Astrocyte of the cerebellum (primary cell): ENCODE measurements around the gene SLC17A8.
"Not testable (repeated sequence)": the region's sequence is repeated elsewhere in the genome, so short reads cannot be mapped to it uniquely, and the experiment has no call there.

Source experiments
- DNase-seq: peaks from one replicate; pipeline ENCODE4 v3.0.0-alpha.2; 2011; ENCODE audit warnings: low read depth
- H3K4me3 ChIP-seq: 2 replicates; pipeline ENCODE4 v1.5.1; 2011; ENCODE audit warnings: mild to moderate bottlenecking, low read depth, low read length, moderate library complexity
- CTCF ChIP-seq: IDR thresholded peaks from 2 replicates; pipeline ENCODE4 v1.5.1; 2012; ENCODE audit warnings: low read length, low read depth, moderate library complexity, mild to moderate bottlenecking; ENCODE audit errors: missing control alignments
- in situ Hi-C: cut with HindIII; loops from 2 replicates; pipeline ENCODE4 v1.10.0; 2017; ENCODE audit warnings: low sequenced_read_pairs

Gene SLC17A8

DNA sequence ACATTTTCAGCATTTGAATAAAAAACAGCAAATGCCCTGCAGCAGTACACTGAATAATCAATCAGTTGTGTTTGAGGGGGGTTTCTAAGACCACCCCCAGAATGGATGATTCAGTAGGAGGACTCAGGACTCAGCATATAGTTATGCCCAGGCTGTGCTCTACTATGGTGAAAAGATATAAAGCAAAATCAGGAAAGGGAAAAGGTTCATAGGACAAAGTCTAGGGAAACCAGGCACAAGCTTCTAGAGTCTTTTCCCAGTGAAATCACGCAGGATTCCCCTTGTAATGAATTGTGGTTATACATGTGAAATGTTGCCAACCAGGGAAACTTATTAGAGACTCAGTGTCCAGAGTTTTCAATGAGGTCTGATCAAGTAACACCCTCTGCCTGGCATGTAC, 25.0 kb upstream of the SLC17A8 start:
- in situ Hi-C loops, result no loop called here
- DNase-seq, result no peak
- TF ChIP-seq CTCF, result no peak
- no peak overlapping the region for H3K4me3 ChIP-seq

DNA sequence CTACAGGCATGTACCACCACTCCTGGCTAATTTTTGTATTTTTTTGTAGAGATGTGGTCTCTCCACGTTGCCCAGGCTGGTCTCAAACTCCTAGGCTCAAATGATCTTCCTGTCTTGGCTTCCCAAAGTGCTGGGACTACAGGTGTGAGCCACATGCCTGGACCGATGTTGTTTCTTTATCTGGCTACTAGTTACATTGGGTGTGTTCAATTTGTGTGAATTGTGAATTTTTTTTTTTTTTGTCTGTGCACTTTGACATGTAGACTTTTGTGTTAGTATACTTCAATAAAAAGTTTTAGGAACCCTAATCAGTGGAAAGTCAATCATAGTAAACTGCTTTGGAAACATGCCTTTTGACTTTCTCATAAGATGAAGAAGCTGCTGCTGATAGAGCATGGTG, 24.0 kb upstream of the SLC17A8 start:
- in situ Hi-C loops, result no loop called here
- TF ChIP-seq CTCF, result no peak
- DNase-seq, result no peak
- no peak overlapping the region for H3K4me3 ChIP-seq

DNA sequence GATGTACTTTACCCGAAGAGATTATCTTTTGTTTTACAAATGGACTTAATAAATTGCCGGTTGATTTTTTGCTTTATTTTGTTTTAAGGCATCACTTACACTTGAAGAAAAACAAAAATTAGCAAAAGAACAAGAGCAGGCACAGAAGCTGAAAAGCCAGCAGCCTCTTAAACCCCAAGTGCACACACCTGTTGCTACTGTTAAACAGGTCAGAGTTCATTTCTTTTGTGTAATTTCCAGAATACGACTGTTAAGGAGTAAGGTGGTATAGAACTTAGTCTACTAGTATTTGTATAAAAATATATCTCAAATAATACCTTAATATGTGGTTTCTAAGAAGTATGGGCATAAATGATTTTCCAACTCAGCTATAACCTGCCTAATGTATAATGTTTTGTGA, 19.6 kb upstream of the SLC17A8 start:
- in situ Hi-C loops, result no loop called here
- H3K4me3 ChIP-seq, result no peak overlapping the region
- DNase-seq, result no peak
- no peak for TF ChIP-seq CTCF

GRCh38 chr12:100337727-100338126, 19.1 kb upstream of the SLC17A8 start:
- in situ Hi-C loops, result no loop called here
- TF ChIP-seq CTCF, result no peak
- no peak overlapping the region for H3K4me3 ChIP-seq
- no peak for DNase-seq

- TF ChIP-seq CTCF, result no peak
- no peak overlapping the region for H3K4me3 ChIP-seq
- DNase-seq, result no peak
- in situ Hi-C loops, result no loop called here
Measured at GRCh38 chr12:100339071-100339470, 17.8 kb upstream of the SLC17A8 start.

DNA sequence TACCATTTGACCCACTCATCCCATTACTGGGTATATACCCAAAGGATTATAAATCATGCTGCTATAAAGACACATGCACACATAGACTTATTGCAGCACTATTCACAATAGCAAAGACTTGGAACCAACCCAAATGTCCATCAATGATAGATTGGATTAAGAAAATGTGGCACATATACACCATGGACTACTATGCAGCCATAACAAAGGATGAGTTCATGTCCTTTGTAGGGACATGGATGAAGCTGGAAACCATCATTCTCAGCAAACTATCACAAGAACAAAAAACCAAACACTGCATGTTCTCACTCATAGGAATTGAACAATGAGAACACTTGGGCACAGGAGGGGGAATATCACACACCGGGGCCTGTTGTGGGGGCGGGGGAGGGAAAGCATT, 14.0 kb upstream of the SLC17A8 start:
- DNase-seq, in situ Hi-C loops, H3K4me3 ChIP-seq: not testable (repeated sequence)

DNA sequence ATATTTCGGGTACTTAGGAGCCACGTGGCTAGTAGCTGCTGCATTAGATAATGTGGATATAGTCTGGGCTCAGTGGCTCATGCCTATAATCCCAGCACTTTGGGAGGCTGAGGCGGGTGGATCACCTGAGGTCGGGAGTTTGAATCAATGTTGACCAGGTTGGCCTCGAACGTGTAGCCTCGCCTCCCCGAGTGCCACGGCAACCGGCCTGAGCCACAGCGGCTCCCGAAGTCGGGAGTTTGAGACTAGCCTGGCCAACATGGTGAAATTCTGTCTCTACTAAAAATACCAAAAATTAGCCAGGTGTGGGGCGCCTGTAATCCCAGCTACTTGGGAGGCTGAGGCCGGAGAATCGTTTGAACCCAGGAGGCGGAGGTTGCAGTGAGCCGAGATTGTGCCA, 12.5 kb upstream of the SLC17A8 start:
- DNase-seq, H3K4me3 ChIP-seq, in situ Hi-C loops: not testable (repeated sequence)

DNA sequence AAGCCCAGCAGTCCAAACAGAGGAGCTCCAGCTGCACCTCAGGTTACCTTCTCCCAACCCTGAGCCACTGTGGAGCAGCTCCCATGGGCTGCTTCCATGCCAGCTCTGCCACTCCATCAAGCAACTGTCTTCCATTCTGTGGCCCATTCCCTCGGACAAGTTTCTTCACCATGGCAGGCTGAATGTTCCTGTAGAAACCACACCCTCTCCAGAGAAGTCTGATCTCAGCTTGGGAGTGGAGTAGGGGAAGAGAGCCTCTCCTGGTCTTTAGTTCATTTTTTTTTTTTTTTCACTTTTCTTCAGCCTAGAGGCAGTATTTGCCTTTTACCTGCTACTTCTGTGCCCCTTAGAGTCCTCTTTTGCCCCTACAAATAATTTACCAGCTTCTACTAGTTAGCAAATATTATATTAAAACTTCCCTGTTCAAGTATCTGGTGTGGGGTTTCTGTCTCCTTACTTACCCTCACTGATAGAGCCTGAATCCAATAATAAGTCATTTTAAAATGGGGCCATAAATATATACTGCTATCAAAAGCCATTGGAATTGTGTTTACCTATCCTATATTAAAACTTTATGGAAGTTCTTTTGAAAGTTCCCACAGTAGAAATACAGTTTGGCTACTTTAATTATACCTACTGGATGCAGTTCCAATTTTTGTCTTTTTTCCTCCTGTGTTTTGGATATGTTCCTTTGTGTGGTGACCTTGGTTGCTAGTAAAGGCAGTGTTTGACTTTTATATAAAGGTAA, 11.7 kb upstream of the SLC17A8 start:
- in situ Hi-C loops, result no loop called here
- H3K4me3 ChIP-seq, result no peak overlapping the region
- no peak for TF ChIP-seq CTCF
- no peak for DNase-seq
